ENCODE measurements around the gene TCEAL7. TPM values are rescaled to one million over a fixed set of nuclear protein-coding genes. Genes with fewer than 3 reads are reported as not detected.

Gene TCEAL7

DNA sequence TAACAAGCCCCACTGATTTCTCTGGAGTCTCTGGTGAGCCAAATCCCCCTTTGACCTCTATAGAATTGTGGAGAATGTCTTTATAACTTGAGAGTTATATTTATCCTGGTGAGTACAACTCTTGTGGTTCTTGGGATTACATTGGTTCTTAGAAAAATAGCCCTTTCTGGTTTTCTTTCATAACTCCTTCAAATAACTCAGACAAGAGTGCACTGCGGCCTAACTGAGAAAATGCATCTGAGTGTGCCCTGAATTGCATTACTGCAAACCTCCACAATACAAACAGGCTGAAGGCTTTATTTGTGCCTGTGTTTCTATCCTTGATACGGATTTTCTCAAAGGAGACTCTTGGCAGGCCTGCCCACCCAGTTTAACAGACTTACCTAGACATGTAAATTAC lies 49.0 kb downstream of the TCEAL7 start:
- no peak overlapping the region for H2BK120ac ChIP-seq (ENCODE audit: low read depth, low read length)
- DNase-seq (ENCODE audit: low spot score) = no peak
- H3K4me3 ChIP-seq (ENCODE audit: low read length in 2 of 2) = no peak overlapping the region
- no peaks in the 10 kb centered on the region for H3K79me1 ChIP-seq (ENCODE audit: low read depth, low read length)
- no peak overlapping the region for H2AK5ac ChIP-seq (ENCODE audit: low read depth, low read length)
- no CpG with 5 or more reads among the region's 2 CpGs for WGBS, 2 donors (ENCODE audit: extremely low coverage in 2 of 2, insufficient read length in 2 of 2, insufficient replicate concordance in 1 of 2)
- H2BK15ac ChIP-seq (ENCODE audit: low read length) = no peak overlapping the region
- H3K9ac ChIP-seq (ENCODE audit: low read depth, low read length, poor library complexity) = no peak overlapping the region
- H2AFZ ChIP-seq (ENCODE audit: low read length) = no peak overlapping the region
- H3K27ac ChIP-seq (replicated peaks; ENCODE audit: low read length) = no peak overlapping the region
- no peaks in the 10 kb centered on the region for H3K27me3 ChIP-seq (ENCODE audit: control insufficient read depth in 3 of 3, insufficient read depth in 3 of 3, low read depth in 1 of 3, low read length in 3 of 3)
- H4K91ac ChIP-seq (ENCODE audit: low read depth, low read length, poor library complexity) = no peak overlapping the region
- peaks cover 0 to 2% of the 10 kb centered on the region in 2 donors for H3K4me1 ChIP-seq (ENCODE audit: control insufficient read depth in 2 of 2, insufficient read depth in 1 of 2, low read depth in 1 of 2, low read length in 2 of 2)
- no peak overlapping the region for H3K4me2 ChIP-seq (ENCODE audit: insufficient read depth, low read length, poor library complexity, severe bottlenecking)
- no peak overlapping the region for H2BK12ac ChIP-seq (ENCODE audit: low read length)
- no peak overlapping the region for H3K14ac ChIP-seq (ENCODE audit: low read length)
- peaks cover 0 to 24% of the 10 kb centered on the region in 2 donors for H3K36me3 ChIP-seq (replicated peaks in 1 of 2; ENCODE audit: control insufficient read depth in 2 of 2, insufficient read depth in 2 of 2, low read length in 2 of 2)
- H4K8ac ChIP-seq (ENCODE audit: low read depth, low read length) = no peak overlapping the region
- no peak overlapping the region for H3K18ac ChIP-seq (ENCODE audit: low read length)
- no peaks in the 10 kb centered on the region for H3K9me3 ChIP-seq (replicated peaks in 1 of 2; ENCODE audit: control insufficient read depth in 2 of 2, insufficient read depth in 1 of 2, low read depth in 1 of 2, low read length in 2 of 2)
- no peak overlapping the region for H3K23ac ChIP-seq (ENCODE audit: low read depth, low read length, poor library complexity)
- H2BK5ac ChIP-seq (ENCODE audit: low read length) = no peak overlapping the region
- no peak overlapping the region for H3K4ac ChIP-seq (ENCODE audit: low read length)

Small RNAs within 50 kb of the gene (small RNA-seq; reads per million reads assigned to genes)
- not detected for gene Z92846.1 (ENCODE audit: insufficient read depth)

All from neuronal stem cell (in vitro differentiated cells).